Stimulated activated CD8-positive, alpha-beta memory T cell treated with anti-CD3 and anti-CD28 coated beads, Interleukin-15, amount 100 ng/mL, for 24 hours (primary cell): ENCODE data around the gene RELA.
"Not testable (repeated sequence)": the region's sequence is repeated elsewhere in the genome, so short reads cannot be mapped to it uniquely, and the experiment has no call there.

Source experiments
- DNase-seq: peaks from one replicate; pipeline ENCODE4 v3.0.0-alpha.2; 2020; ENCODE audit warnings: low read depth

The RELA gene

GRCh38 chr11:65648997-65649493, 13.7 kb downstream of the RELA start:
- no peak for DNase-seq

DNA sequence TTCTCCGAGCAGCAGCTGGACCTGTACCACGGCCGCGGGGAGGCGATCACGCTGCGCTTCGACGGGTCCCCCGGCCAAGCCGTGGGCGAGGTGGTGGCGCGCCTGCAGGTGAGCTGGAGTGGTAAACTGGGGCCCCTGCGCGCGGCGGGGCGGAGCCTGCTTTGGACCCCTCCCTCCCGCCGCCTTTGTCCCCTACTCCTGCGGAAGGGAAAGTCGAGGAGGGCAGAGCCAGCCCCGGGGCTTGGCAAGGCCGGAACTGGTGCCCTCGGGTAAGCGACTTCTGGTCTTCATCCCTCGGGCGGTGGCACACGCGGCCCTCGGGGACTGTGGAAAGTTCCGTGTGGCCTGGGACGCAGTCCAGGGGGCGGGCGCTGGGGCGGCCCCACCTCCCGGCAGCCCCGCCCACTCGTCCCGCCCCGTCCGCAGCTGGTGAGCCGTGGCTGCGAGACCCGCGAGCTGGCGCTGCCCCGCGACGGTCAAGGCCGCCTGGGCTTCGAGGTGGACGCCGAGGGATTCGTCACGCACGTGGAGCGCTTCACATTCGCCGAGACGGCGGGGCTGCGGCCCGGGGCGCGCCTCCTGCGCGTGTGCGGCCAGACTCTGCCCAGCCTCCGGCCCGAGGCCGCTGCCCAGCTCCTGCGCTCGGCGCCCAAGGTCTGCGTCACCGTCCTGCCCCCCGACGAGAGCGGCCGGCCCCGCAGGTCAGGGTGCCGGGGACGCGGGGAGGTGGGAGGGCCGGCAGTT, 15.6 kb downstream of the RELA start:
- DNase-seq: no peak

DNA sequence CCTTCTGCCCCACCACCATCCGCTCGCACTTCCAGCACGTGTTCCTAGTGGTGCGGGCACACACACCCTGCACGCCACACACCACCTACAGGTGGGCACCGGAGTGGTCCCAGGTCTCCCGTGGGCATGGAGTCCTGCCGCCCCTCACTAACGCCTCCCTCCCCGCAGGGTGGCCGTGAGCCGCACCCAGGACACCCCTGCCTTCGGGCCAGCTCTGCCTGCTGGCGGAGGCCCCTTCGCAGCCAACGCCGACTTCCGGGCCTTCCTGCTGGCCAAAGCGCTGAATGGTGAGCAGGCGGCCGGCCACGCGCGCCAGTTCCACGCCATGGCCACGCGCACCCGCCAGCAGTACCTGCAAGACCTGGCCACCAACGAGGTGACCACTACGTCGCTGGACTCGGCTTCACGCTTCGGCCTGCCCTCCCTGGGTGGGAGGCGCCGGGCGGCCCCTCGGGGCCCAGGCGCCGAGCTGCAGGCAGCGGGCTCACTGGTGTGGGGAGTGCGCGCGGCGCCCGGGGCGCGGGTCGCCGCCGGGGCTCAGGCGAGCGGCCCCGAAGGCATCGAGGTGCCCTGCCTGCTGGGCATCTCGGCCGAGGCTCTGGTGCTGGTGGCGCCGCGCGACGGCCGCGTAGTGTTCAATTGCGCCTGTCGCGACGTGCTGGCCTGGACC, 16.3 kb downstream of the RELA start:
- no peak for DNase-seq

- no peak for DNase-seq
Observed at GRCh38 chr11:65645710-65646109, 17.0 kb downstream of the RELA start.

GRCh38 chr11:65644837-65645236, 17.9 kb downstream of the RELA start:
- no peak for DNase-seq

- no peak for DNase-seq
Observed at GRCh38 chr11:65643971-65644370, 18.7 kb downstream of the RELA start.

- no peak for DNase-seq
Observed at GRCh38 chr11:65642014-65642671, 20.6 kb downstream of the RELA start.

- no peak for DNase-seq
Observed at GRCh38 chr11:65641297-65642013, 21.3 kb downstream of the RELA start.

GRCh38 chr11:65640483-65641296, 22.0 kb downstream of the RELA start:
- no peak for DNase-seq

GRCh38 chr11:65639623-65640482, 22.9 kb downstream of the RELA start:
- no peak for DNase-seq

- DNase-seq: not testable (repeated sequence)
Observed at GRCh38 chr11:65639228-65639597, 23.5 kb downstream of the RELA start.

DNA sequence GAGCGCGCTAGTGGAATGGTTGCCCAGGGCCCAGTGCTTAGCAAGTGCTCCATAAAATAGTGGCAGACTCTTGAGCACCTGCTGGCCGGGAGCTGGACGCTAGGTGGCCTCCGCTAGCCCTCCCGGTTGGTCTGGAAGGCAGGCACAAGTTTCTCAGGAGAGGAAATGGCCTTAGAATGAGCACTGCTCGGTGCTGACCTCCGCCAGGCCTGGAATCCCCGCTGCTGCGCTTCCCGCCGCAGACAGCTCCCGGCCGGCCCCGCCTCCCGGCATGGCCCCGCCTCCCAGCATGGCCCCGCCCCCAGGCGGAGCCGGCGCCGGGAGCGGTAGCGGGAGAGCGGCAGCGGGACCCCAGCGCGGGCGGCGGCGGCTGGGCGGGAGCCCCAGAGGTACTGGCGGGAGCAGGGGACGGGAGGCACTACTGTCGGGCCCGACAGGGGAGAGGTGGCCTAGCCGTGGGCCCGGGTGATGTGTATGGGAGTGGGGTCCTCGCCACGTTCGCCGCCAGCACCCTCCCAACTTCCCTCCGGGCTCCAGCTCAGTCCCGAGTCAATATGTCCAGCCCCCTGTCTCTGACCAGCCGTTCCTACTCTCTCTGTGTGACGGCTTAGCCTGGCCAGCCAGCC, 24.8 kb downstream of the RELA start, which contains the start of gene SIPA1:
SIPA1 (plus strand) TSS at position 308 of the 626 bp plus-strand sequence. CDS start 2,821 bp downstream, outside the sequence.
- DNase-seq: peak; percentile 66

DNA sequence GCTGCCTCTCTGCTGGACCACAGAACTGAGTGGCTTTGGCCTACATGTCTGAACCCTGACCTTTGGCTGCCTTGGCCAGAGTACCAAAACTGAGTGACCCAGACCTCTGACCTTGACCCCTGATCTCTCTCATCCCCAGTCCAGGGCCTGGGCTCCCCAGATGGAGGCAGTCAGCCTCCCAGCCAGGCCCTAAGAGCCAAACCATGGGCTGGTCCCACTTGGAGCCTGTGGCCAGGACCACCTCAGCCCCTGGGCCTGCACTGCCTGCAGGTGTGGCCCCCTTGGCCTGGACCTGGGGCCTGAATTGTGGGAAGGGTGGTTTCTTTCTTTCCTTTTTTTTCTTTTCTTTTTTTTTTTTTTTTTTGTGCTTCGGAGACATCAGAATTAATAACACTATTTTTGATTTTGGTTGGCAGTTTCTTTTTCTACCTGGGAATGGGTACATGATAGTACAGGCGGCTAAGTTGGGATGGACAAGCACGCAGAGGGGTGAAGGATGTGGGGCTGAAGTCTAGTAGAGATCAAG, 25.6 kb downstream of the RELA start:
- DNase-seq: no peak

DNA sequence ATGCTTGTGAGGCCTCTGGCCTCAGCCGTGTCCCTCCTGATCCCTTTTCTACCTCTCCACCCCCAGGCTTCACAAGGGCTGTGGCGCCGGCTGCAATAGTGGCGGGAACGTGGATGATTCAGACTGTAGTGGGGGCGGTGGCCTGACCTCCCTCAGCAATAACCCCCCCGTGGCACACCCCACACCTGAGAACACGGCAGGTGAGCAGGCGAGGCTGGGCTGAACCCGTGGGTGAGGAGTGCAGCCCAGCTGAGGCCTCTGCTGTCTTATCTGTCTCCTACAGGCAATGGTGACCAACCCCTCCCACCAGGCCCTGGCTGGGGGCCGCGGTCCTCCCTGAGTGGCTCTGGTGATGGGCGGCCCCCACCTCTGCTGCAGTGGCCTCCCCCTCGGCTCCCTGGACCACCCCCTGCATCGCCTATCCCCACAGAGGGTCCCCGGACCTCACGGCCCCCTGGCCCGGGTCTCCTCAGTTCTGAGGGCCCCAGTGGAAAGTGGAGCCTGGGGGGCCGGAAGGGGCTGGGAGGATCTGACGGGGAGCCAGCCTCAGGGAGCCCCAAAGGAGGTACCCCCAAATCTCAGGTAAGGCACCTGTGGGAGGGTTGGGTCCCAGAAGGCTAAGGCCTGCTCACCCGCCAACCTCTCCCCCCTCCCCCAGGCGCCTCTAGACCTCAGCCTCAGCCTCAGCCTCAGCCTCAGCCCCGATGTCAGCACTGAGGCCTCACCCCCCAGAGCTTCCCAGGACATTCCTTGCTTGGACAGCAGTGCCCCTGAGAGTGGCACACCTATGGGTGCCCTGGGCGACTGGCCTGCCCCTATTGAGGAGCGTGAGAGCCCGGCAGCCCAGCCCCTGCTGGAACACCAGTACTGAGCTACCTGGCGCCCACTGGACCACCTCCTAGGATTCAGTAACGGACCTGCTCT, 26.3 kb downstream of the RELA start:
- DNase-seq: no peak

DNA sequence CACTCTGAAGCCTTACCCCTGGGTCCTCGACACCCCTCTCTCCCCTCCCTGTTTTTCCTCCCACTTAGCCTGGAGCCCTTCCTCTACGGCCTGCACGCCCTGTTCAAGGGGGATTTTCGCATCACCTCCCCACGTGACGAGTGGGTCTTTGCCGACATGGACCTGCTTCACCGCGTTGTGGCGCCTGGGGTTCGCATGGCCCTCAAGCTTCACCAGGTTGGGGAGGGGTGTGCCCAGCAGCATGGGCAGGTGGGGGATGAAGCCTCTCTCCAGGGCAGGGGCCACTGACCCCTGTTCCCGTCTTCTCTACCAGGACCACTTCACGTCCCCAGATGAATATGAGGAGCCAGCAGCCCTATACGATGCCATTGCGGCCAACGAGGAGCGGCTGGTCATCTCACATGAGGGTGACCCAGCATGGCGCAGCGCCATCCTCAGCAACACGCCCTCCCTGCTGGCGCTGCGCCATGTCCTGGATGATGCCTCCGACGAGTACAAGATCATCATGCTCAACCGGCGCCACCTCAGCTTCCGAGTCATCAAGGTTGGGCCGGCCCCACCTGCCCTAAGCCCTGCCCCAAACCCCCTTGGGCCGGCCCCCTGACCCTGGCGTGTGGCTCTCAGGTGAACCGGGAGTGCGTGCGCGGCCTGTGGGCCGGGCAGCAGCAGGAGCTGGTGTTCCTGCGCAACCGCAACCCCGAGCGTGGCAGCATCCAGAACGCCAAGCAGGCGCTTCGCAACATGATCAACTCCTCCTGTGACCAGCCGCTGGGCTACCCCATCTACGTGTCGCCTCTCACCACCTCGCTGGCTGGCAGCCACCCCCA, 27.6 kb downstream of the RELA start:
- no peak for DNase-seq

GRCh38 chr11:65634440-65634839, 28.3 kb downstream of the RELA start:
- no peak for DNase-seq

- no peak for DNase-seq
Observed at GRCh38 chr11:65634109-65634436, 28.6 kb downstream of the RELA start.
